ENCODE measurements around the gene SLC35F1. TPM values are rescaled to one million over a fixed set of nuclear protein-coding genes. Genes with fewer than 3 reads are reported as not detected.

Gene SLC35F1
- total RNA-seq, 2 experiments from 2014 or later = 0.09 TPM

DNA sequence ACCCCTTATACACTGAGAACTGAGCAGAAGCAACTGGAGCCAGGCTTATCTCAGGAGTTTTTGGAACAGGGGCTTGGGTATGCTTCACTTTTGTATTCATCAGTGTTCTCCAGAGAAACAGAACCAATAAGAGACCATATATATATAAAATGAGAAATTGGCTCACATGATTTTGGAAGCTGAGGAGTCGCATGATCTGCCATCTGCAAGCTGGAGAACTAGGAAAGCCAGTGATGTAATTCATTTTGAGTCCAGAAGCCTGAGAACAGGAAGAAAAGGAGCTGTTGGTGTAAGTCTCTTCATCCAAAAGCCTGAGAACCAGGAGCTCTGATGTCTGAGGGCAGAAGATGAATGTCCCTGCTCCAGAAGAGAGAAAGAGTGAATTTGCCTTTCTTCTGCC is 272.0 kb downstream of the SLC35F1 start:
- no peak for DNase-seq
- no peak for ATAC-seq
- TF ChIP-seq CTCF (IDR thresholded peaks at IDR 0.05) = no peak
- no peaks in the 10 kb centered on the region for H3K4me1 Mint-ChIP-seq (ENCODE audit: low read depth)
- H3K36me3 Mint-ChIP-seq (ENCODE audit: low read depth) = no peaks in the 10 kb centered on the region
- H3K27me3 Mint-ChIP-seq = peaks cover 7% of the 10 kb centered on the region
- peaks cover 5% of the 10 kb centered on the region for H3K9me3 Mint-ChIP-seq
- no peak overlapping the region for H3K27ac Mint-ChIP-seq
- ChIA-PET CTCF (no interaction called here), POLR2A (no interaction called here)
- no peak overlapping the region for H3K4me3 Mint-ChIP-seq
- intact Hi-C loops (cut with micrococcal nuclease) = no loop called here

DNA sequence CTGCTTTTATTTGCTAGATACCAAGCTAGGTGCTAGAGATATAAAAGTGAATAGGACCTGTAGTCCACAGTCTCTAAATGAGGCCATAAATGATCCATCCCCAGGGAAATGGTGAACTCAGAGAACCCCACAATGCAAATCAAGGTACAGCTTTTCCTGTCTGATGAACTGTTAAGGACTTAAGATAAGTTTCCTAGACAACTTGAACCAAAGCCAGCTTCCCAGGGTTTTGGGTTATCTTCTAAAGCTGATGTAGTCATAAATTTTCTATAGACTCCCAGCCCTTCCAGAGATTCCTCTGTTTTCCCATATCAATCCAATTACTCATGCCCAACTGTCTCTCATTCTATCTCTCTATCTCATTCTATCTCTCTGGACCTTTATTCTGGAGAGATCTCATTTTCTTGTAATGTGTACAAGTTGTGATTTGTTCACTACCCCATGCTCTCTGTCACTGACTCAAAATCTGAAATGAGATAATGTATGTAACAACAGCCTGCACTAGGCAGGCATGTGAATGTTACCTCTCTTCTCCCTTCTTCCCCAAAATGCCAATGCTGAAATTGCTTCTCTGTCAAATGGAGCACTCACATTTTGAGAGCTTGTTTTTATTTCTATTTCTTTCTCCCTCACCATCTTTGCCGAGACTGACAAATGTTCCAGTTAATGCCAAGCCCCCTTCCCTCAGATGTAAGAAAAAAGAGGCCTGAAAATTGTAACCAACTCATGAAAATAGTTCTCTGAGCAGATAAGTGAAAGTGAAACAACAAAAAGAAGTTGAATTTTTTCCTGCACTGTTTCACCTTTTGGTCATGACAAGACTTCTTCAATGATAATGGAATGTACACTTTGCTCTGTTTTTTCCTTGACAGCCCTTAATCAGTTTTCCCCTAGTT is 279.9 kb downstream of the SLC35F1 start:
- Mint-ChIP-seq H3K9me3 (no peaks in the 10 kb centered on the region), H3K27ac (peak overlapping the region; percentile 66), H3K36me3 (ENCODE audit: low read depth) (no peaks in the 10 kb centered on the region), H3K4me1 (ENCODE audit: low read depth) (peaks cover 19% of the 10 kb centered on the region), H3K27me3 (peaks cover 4% of the 10 kb centered on the region), H3K4me3 (peak overlapping the region; percentile 20)
- POLR2A ChIA-PET = no interaction called here
- TF ChIP-seq CTCF (IDR thresholded peaks at IDR 0.05) = no peak
- ATAC-seq = peak; percentile 42
- DNase-seq = no peak
- CTCF ChIA-PET = no interaction called here
- intact Hi-C loops (cut with micrococcal nuclease) = no loop called here

GRCh38 chr6:118187568-118188164 is 280.6 kb downstream of the SLC35F1 start:
- Mint-ChIP-seq H3K9me3 (no peaks in the 10 kb centered on the region), H3K4me1 (ENCODE audit: low read depth) (peaks cover 19% of the 10 kb centered on the region), H3K27me3 (peaks cover 4% of the 10 kb centered on the region), H3K27ac (peak overlapping the region; percentile 66), H3K36me3 (ENCODE audit: low read depth) (no peaks in the 10 kb centered on the region), H3K4me3 (peak overlapping the region; percentile 20)
- ATAC-seq (peak; percentile 34), DNase-seq (peak; percentile 7)
- intact Hi-C loops (cut with micrococcal nuclease) = no loop called here
- POLR2A ChIA-PET = no interaction called here
- CTCF ChIA-PET = no interaction called here
- TF ChIP-seq CTCF (IDR thresholded peaks at IDR 0.05) = no peak

- peaks cover 19% of the 10 kb centered on the region for H3K4me1 Mint-ChIP-seq (ENCODE audit: low read depth)
These were observed 281.5 kb downstream of the SLC35F1 start for GRCh38 chr6:118188561-118188960.

More at GRCh38 chr6:118188561-118188960, 281.5 kb downstream of the SLC35F1 start:
- ATAC-seq (no peak), DNase-seq (no peak)
- Mint-ChIP-seq H3K9me3 (no peaks in the 10 kb centered on the region), H3K4me3 (no peak overlapping the region), H3K27me3 (peaks cover 3% of the 10 kb centered on the region), H3K36me3 (ENCODE audit: low read depth) (no peaks in the 10 kb centered on the region), H3K27ac (no peak overlapping the region)
- TF ChIP-seq CTCF (IDR thresholded peaks at IDR 0.05) = no peak
- ChIA-PET CTCF (no interaction called here), POLR2A (no interaction called here)
- intact Hi-C loops (cut with micrococcal nuclease) = no loop called here

Measured in activated CD8-positive, alpha-beta T cell treated with anti-CD3 and anti-CD28 coated beads for 36 hours (primary cell).